Measurements from ENCODE around the gene PTPRK. TPM values are rescaled to one million over a fixed set of nuclear protein-coding genes. Genes with fewer than 3 reads are reported as not detected.

The PTPRK gene
- total RNA-seq, 2 donors from 2014 or later, result 7.6 to 12.3 TPM

GRCh38 chr6:128033156-128033555 lies 487.2 kb downstream of the PTPRK start:
- no peaks in the 10 kb centered on the region for H3K9me3 Mint-ChIP-seq
- no peak overlapping the region for H3K27ac Mint-ChIP-seq
- no peaks in the 10 kb centered on the region for H3K36me3 Mint-ChIP-seq (ENCODE audit: low read depth)
- H3K4me3 Mint-ChIP-seq, result no peak overlapping the region
- H3K27me3 Mint-ChIP-seq, result no peaks in the 10 kb centered on the region
- ATAC-seq (replicated peaks), result no peak
- H3K4me1 Mint-ChIP-seq, result peaks cover 3% of the 10 kb centered on the region

GRCh38 chr6:128032042-128032441 lies 488.4 kb downstream of the PTPRK start:
- no peak overlapping the region for H3K27ac Mint-ChIP-seq
- H3K4me3 Mint-ChIP-seq, result no peak overlapping the region

GRCh38 chr6:128029826-128030225 lies 490.6 kb downstream of the PTPRK start:
- Mint-ChIP-seq H3K27me3 (no peaks in the 10 kb centered on the region), H3K9me3 (no peaks in the 10 kb centered on the region), H3K27ac (no peak overlapping the region), H3K4me3 (no peak overlapping the region), H3K36me3 (ENCODE audit: low read depth) (no peaks in the 10 kb centered on the region), H3K4me1 (peaks cover 3% of the 10 kb centered on the region)
- no peak for ATAC-seq (replicated peaks)

More at GRCh38 chr6:128032042-128032441, 488.4 kb downstream of the PTPRK start:
- no peaks in the 10 kb centered on the region for H3K27me3 Mint-ChIP-seq
- no peak for ATAC-seq (replicated peaks)
- H3K9me3 Mint-ChIP-seq, result no peaks in the 10 kb centered on the region
- H3K4me1 Mint-ChIP-seq, result peaks cover 3% of the 10 kb centered on the region
- H3K36me3 Mint-ChIP-seq (ENCODE audit: low read depth), result no peaks in the 10 kb centered on the region

- H3K4me3 Mint-ChIP-seq, result no peak overlapping the region
- no peak overlapping the region for H3K27ac Mint-ChIP-seq
- H3K27me3 Mint-ChIP-seq, result no peaks in the 10 kb centered on the region
- H3K9me3 Mint-ChIP-seq, result no peaks in the 10 kb centered on the region
- no peaks in the 10 kb centered on the region for H3K36me3 Mint-ChIP-seq (ENCODE audit: low read depth)
- peaks cover 3% of the 10 kb centered on the region for H3K4me1 Mint-ChIP-seq
- no peak for ATAC-seq (replicated peaks)
Measured at GRCh38 chr6:128028183-128028582, 492.2 kb downstream of the PTPRK start.

- no peaks in the 10 kb centered on the region for H3K27me3 Mint-ChIP-seq
- no peaks in the 10 kb centered on the region for H3K4me1 Mint-ChIP-seq
- H3K27ac Mint-ChIP-seq, result no peak overlapping the region
- H3K36me3 Mint-ChIP-seq (ENCODE audit: low read depth), result no peaks in the 10 kb centered on the region
- no peak for ATAC-seq (replicated peaks)
- no peaks in the 10 kb centered on the region for H3K9me3 Mint-ChIP-seq
- H3K4me3 Mint-ChIP-seq, result no peak overlapping the region
Measured at GRCh38 chr6:128025478-128025877, 494.9 kb downstream of the PTPRK start.

- no peak for ATAC-seq (replicated peaks)
- Mint-ChIP-seq H3K4me3 (no peak overlapping the region), H3K27me3 (no peaks in the 10 kb centered on the region), H3K9me3 (no peaks in the 10 kb centered on the region), H3K27ac (no peak overlapping the region), H3K4me1 (no peaks in the 10 kb centered on the region), H3K36me3 (ENCODE audit: low read depth) (no peaks in the 10 kb centered on the region)
Measured at GRCh38 chr6:128024969-128025368, 495.4 kb downstream of the PTPRK start.

- Mint-ChIP-seq H3K27me3 (no peaks in the 10 kb centered on the region), H3K4me3 (no peak overlapping the region), H3K9me3 (no peaks in the 10 kb centered on the region), H3K36me3 (ENCODE audit: low read depth) (no peaks in the 10 kb centered on the region), H3K27ac (no peak overlapping the region), H3K4me1 (no peaks in the 10 kb centered on the region)
- ATAC-seq (replicated peaks), result no peak
Measured at GRCh38 chr6:128024046-128024445, 496.4 kb downstream of the PTPRK start.

- Mint-ChIP-seq H3K9me3 (no peaks in the 10 kb centered on the region), H3K4me3 (no peak overlapping the region), H3K36me3 (ENCODE audit: low read depth) (no peaks in the 10 kb centered on the region), H3K4me1 (no peaks in the 10 kb centered on the region), H3K27me3 (no peaks in the 10 kb centered on the region), H3K27ac (no peak overlapping the region)
- no peak for ATAC-seq (replicated peaks)
Measured at GRCh38 chr6:128018821-128019220, 501.6 kb downstream of the PTPRK start.

- no peaks in the 10 kb centered on the region for H3K9me3 Mint-ChIP-seq
- no peaks in the 10 kb centered on the region for H3K36me3 Mint-ChIP-seq (ENCODE audit: low read depth)
- no peaks in the 10 kb centered on the region for H3K27me3 Mint-ChIP-seq
- H3K4me3 Mint-ChIP-seq, result no peak overlapping the region
- no peak overlapping the region for H3K27ac Mint-ChIP-seq
- no peaks in the 10 kb centered on the region for H3K4me1 Mint-ChIP-seq
- ATAC-seq (replicated peaks), result no peak
Measured at GRCh38 chr6:128017288-128017687, 503.1 kb downstream of the PTPRK start.

- H3K27me3 Mint-ChIP-seq, result no peaks in the 10 kb centered on the region
- no peak overlapping the region for H3K4me3 Mint-ChIP-seq
- H3K27ac Mint-ChIP-seq, result no peak overlapping the region
- H3K9me3 Mint-ChIP-seq, result no peaks in the 10 kb centered on the region
- H3K4me1 Mint-ChIP-seq, result no peaks in the 10 kb centered on the region
- no peaks in the 10 kb centered on the region for H3K36me3 Mint-ChIP-seq (ENCODE audit: low read depth)
- no peak for ATAC-seq (replicated peaks)
Measured at GRCh38 chr6:128007658-128008057, 512.7 kb downstream of the PTPRK start.

- ATAC-seq (replicated peaks), result peak; percentile 44
- Mint-ChIP-seq H3K9me3 (no peaks in the 10 kb centered on the region), H3K27ac (no peak overlapping the region), H3K27me3 (no peaks in the 10 kb centered on the region), H3K4me1 (no peaks in the 10 kb centered on the region), H3K4me3 (no peak overlapping the region), H3K36me3 (ENCODE audit: low read depth) (no peaks in the 10 kb centered on the region)
Measured at GRCh38 chr6:128005009-128005408, 515.4 kb downstream of the PTPRK start.

- H3K27ac Mint-ChIP-seq, result no peak overlapping the region
- ATAC-seq (replicated peaks), result no peak
- no peaks in the 10 kb centered on the region for H3K4me1 Mint-ChIP-seq
- no peaks in the 10 kb centered on the region for H3K27me3 Mint-ChIP-seq
- H3K36me3 Mint-ChIP-seq (ENCODE audit: low read depth), result no peaks in the 10 kb centered on the region
- H3K9me3 Mint-ChIP-seq, result no peaks in the 10 kb centered on the region
- no peak overlapping the region for H3K4me3 Mint-ChIP-seq
Measured at GRCh38 chr6:128000363-128000762, 520.0 kb downstream of the PTPRK start.

GRCh38 chr6:127998985-127999384 lies 521.4 kb downstream of the PTPRK start:
- no peaks in the 10 kb centered on the region for H3K4me1 Mint-ChIP-seq
- H3K27ac Mint-ChIP-seq, result no peak overlapping the region
- H3K4me3 Mint-ChIP-seq, result no peak overlapping the region
- no peaks in the 10 kb centered on the region for H3K36me3 Mint-ChIP-seq (ENCODE audit: low read depth)
- H3K27me3 Mint-ChIP-seq, result no peaks in the 10 kb centered on the region
- no peaks in the 10 kb centered on the region for H3K9me3 Mint-ChIP-seq
- no peak for ATAC-seq (replicated peaks)

GRCh38 chr6:127997496-127998164 lies 522.8 kb downstream of the PTPRK start:
- no peak for ATAC-seq (replicated peaks)
- H3K4me3 Mint-ChIP-seq, result no peak overlapping the region
- H3K27me3 Mint-ChIP-seq, result no peaks in the 10 kb centered on the region
- no peaks in the 10 kb centered on the region for H3K4me1 Mint-ChIP-seq
- no peaks in the 10 kb centered on the region for H3K9me3 Mint-ChIP-seq
- H3K27ac Mint-ChIP-seq, result no peak overlapping the region
- no peaks in the 10 kb centered on the region for H3K36me3 Mint-ChIP-seq (ENCODE audit: low read depth)

GRCh38 chr6:127996925-127997324 lies 523.5 kb downstream of the PTPRK start:
- Mint-ChIP-seq H3K9me3 (no peaks in the 10 kb centered on the region), H3K27ac (no peak overlapping the region), H3K27me3 (no peaks in the 10 kb centered on the region), H3K4me3 (no peak overlapping the region), H3K36me3 (ENCODE audit: low read depth) (no peaks in the 10 kb centered on the region), H3K4me1 (no peaks in the 10 kb centered on the region)
- ATAC-seq (replicated peaks), result no peak

GRCh38 chr6:127992144-127992543 lies 528.3 kb downstream of the PTPRK start:
- H3K27me3 Mint-ChIP-seq, result no peaks in the 10 kb centered on the region
- H3K36me3 Mint-ChIP-seq (ENCODE audit: low read depth), result no peaks in the 10 kb centered on the region
- no peaks in the 10 kb centered on the region for H3K4me1 Mint-ChIP-seq
- ATAC-seq (replicated peaks), result peak; percentile 65
- H3K9me3 Mint-ChIP-seq, result no peaks in the 10 kb centered on the region
- H3K4me3 Mint-ChIP-seq, result no peak overlapping the region
- H3K27ac Mint-ChIP-seq, result no peak overlapping the region

All from activated T-helper 17 cell treated with anti-CD3 and anti-CD28 coated beads, Interleukin-2, amount 50 U/mL, for 72 hours (primary cell).